ENCODE results near the gene UGGT2.

- TF ChIP-seq POLR2A (IDR thresholded peaks at IDR 0.05; ENCODE audit: low read length) (no peak), GATA1 (IDR thresholded peaks at IDR 0.05; ENCODE audit: low read depth, low read length) (no peak)
Measured at GRCh38 chr13:96071504-96071903, 18.3 kb upstream of the UGGT2 start.

All from erythroblast (primary cell).